Measurements from ENCODE around the gene VSTM2L.

The VSTM2L gene

GRCh38 chr20:37880726-37881591 lies 22.0 kb upstream of the VSTM2L start:
- H4K20me1 ChIP-seq (ENCODE audit: insufficient read depth, low read length), result no peaks in the 10 kb centered on the region
- H3K36me3 ChIP-seq (replicated peaks; ENCODE audit: low read depth, low read length), result no peaks in the 10 kb centered on the region
- TF ChIP-seq CTCF (IDR thresholded peaks at IDR 0.05; ENCODE audit: low read depth, low read length) (no peak), EZH2phosphoT487 (IDR thresholded peaks at IDR 0.05; ENCODE audit: low read depth) (no peak)
- H3K9me3 ChIP-seq (ENCODE audit: insufficient read depth, low read length), result no peaks in the 10 kb centered on the region
- H3K9ac ChIP-seq (ENCODE audit: low read length), result no peak overlapping the region
- no peak overlapping the region for H3K27ac ChIP-seq (ENCODE audit: low read length)
- H3K4me2 ChIP-seq (ENCODE audit: low read length), result no peak overlapping the region
- H2AFZ ChIP-seq (ENCODE audit: low read depth, low read length), result no peak overlapping the region
- H3K79me2 ChIP-seq (ENCODE audit: low read length), result no peaks in the 10 kb centered on the region
- H3K4me1 ChIP-seq (ENCODE audit: low read length), result 0 out of 2 replicates have a peak, but pooled peaks cover 2% of the 10 kb centered on the region
- H3K4me3 ChIP-seq (ENCODE audit: low read length), result no peak overlapping the region
- no peaks in the 10 kb centered on the region for H3K27me3 ChIP-seq (ENCODE audit: low read depth, low read length)

GRCh38 chr20:37881601-37882343 lies 21.2 kb upstream of the VSTM2L start:
- Histone ChIP-seq H3K27me3 (ENCODE audit: low read depth, low read length) (no peaks in the 10 kb centered on the region), H3K9me3 (ENCODE audit: insufficient read depth, low read length) (no peaks in the 10 kb centered on the region), H3K9ac (ENCODE audit: low read length) (no peak overlapping the region), H3K79me2 (ENCODE audit: low read length) (no peaks in the 10 kb centered on the region), H3K4me2 (ENCODE audit: low read length) (no peak overlapping the region), H3K4me1 (ENCODE audit: low read length) (0 out of 2 replicates have a peak, but pooled peaks cover 4% of the 10 kb centered on the region), H3K27ac (ENCODE audit: low read length) (no peak overlapping the region), H4K20me1 (ENCODE audit: insufficient read depth, low read length) (no peaks in the 10 kb centered on the region), H3K4me3 (ENCODE audit: low read length) (no peak overlapping the region), H3K36me3 (replicated peaks; ENCODE audit: low read depth, low read length) (no peaks in the 10 kb centered on the region), H2AFZ (ENCODE audit: low read depth, low read length) (no peak overlapping the region)
- no peak for TF ChIP-seq CTCF (IDR thresholded peaks at IDR 0.05; ENCODE audit: low read depth, low read length)
- no peak for TF ChIP-seq EZH2phosphoT487 (IDR thresholded peaks at IDR 0.05; ENCODE audit: low read depth)

- Histone ChIP-seq H3K27me3 (ENCODE audit: low read depth, low read length) (no peaks in the 10 kb centered on the region), H3K9me3 (ENCODE audit: insufficient read depth, low read length) (no peaks in the 10 kb centered on the region), H3K4me2 (ENCODE audit: low read length) (no peak overlapping the region), H3K4me1 (ENCODE audit: low read length) (peaks cover 9% of the 10 kb centered on the region; the same call in 1 of the 2 replicates), H3K9ac (ENCODE audit: low read length) (no peak overlapping the region), H3K79me2 (ENCODE audit: low read length) (no peaks in the 10 kb centered on the region), H2AFZ (ENCODE audit: low read depth, low read length) (no peak overlapping the region), H3K36me3 (replicated peaks; ENCODE audit: low read depth, low read length) (no peaks in the 10 kb centered on the region), H4K20me1 (ENCODE audit: insufficient read depth, low read length) (no peaks in the 10 kb centered on the region), H3K27ac (ENCODE audit: low read length) (no peak overlapping the region), H3K4me3 (ENCODE audit: low read length) (no peak overlapping the region)
- TF ChIP-seq CTCF (IDR thresholded peaks at IDR 0.05; ENCODE audit: low read depth, low read length), result no peak
- no peak for TF ChIP-seq EZH2phosphoT487 (IDR thresholded peaks at IDR 0.05; ENCODE audit: low read depth)
These were observed 19.8 kb upstream of the VSTM2L start for GRCh38 chr20:37882961-37883712.

Measured in OCI-LY3 (cell line).